BLaER1 treated with 17β-estradiol and CSF1 and Interleukin-3, amounts not matched to agents 10 nM and 100 nM (cell line): Measurements from ENCODE around the gene HOXA1.

Experiments used
- H3K27ac ChIP-seq, 11 experiments: shearing (Covaris generic); formaldehyde crosslinking; 2 replicates each; pipeline ENCODE4 v1.8.1; 2022
- H3K27me3 ChIP-seq, 11 experiments: shearing (Covaris generic); formaldehyde crosslinking; 2 replicates each; pipeline ENCODE4 v1.8.1; 2022
- H3K36me3 ChIP-seq, 11 experiments: shearing (Covaris generic); formaldehyde crosslinking; 2 replicates each; pipeline ENCODE4 v1.8.1; 2022
- H3K4me1 ChIP-seq, 10 experiments: shearing (Covaris generic); formaldehyde crosslinking; 2 replicates each; pipeline ENCODE4 v1.8.1; 2022
- H3K4me2 ChIP-seq, 11 experiments: shearing (Covaris generic); formaldehyde crosslinking; 2 replicates each; pipeline ENCODE4 v1.8.1; 2022
- H3K4me3 ChIP-seq, 10 experiments: shearing (Covaris generic); formaldehyde crosslinking; 2 replicates each; pipeline ENCODE4 v1.8.1; 2022
- H3K9ac ChIP-seq, 11 experiments: shearing (Covaris generic); formaldehyde crosslinking; 2 replicates each; pipeline ENCODE4 v1.8.1; 2022
- H3K9me3 ChIP-seq, 11 experiments: shearing (Covaris generic); formaldehyde crosslinking; replicated peaks in 1 of 11; 2 replicates each; pipeline ENCODE4 v1.8.1; 2022
- H4K20me1 ChIP-seq, 11 experiments: shearing (Covaris generic); formaldehyde crosslinking; 2 replicates each; pipeline ENCODE4 v1.8.1; 2022
- Cebpa-rat ChIP-seq, 11 experiments: shearing (Covaris generic); IDR thresholded peaks; 2 replicates each; pipeline ENCODE4 v1.8.1; 2022

HOXA1 gene

GRCh38 chr7:27121684-27122076 lies 25.9 kb upstream of the HOXA1 start:
- Histone ChIP-seq H3K4me1 (no peaks in the 10 kb centered on the region), H3K4me3 (no peak overlapping the region), H4K20me1 (no peaks in the 10 kb centered on the region), H3K9me3 (peaks cover 0 to 19% (median 10%) of the 10 kb centered on the region in 11 experiments; a peak in 10 of 22 replicates), H3K27ac (no peak overlapping the region), H3K27me3 (no peaks in the 10 kb centered on the region), H3K4me2 (no peak overlapping the region), H3K36me3 (no peaks in the 10 kb centered on the region), H3K9ac (no peak overlapping the region)
- no peak for TF ChIP-seq Cebpa-rat (IDR thresholded peaks at IDR 0.05)

- Histone ChIP-seq H3K9ac (no peak overlapping the region), H3K27me3 (no peaks in the 10 kb centered on the region), H3K4me2 (no peak overlapping the region), H3K36me3 (no peaks in the 10 kb centered on the region), H3K27ac (no peak overlapping the region), H3K4me1 (no peaks in the 10 kb centered on the region), H3K4me3 (no peak overlapping the region), H4K20me1 (no peaks in the 10 kb centered on the region), H3K9me3 (peaks cover 0 to 16% (median 8%) of the 10 kb centered on the region in 11 experiments; a peak in 10 of 22 replicates)
- TF ChIP-seq Cebpa-rat (IDR thresholded peaks at IDR 0.05): no peak
Observed at GRCh38 chr7:27119412-27119911, 23.7 kb upstream of the HOXA1 start.

GRCh38 chr7:27118580-27118979 lies 22.8 kb upstream of the HOXA1 start:
- H3K4me1 ChIP-seq: no peaks in the 10 kb centered on the region
- no peaks in the 10 kb centered on the region for H3K27me3 ChIP-seq
- H3K36me3 ChIP-seq: no peaks in the 10 kb centered on the region
- H4K20me1 ChIP-seq: no peaks in the 10 kb centered on the region
- H3K4me3 ChIP-seq: no peak overlapping the region
- no peak overlapping the region for H3K27ac ChIP-seq
- H3K9ac ChIP-seq: no peak overlapping the region
- peaks cover 0 to 8% (median 1%) of the 10 kb centered on the region in 11 experiments; a peak in 8 of 22 replicates for H3K9me3 ChIP-seq
- no peak overlapping the region for H3K4me2 ChIP-seq
- no peak for TF ChIP-seq Cebpa-rat (IDR thresholded peaks at IDR 0.05)

- no peaks in the 10 kb centered on the region for H3K4me1 ChIP-seq
- no peak overlapping the region for H3K4me2 ChIP-seq
- no peaks in the 10 kb centered on the region for H4K20me1 ChIP-seq
- H3K9me3 ChIP-seq: peaks cover 0 to 8% (median 0%) of the 10 kb centered on the region in 11 experiments; a peak in 5 of 22 replicates
- TF ChIP-seq Cebpa-rat (IDR thresholded peaks at IDR 0.05): no peak
- no peak overlapping the region for H3K9ac ChIP-seq
- H3K27me3 ChIP-seq: no peaks in the 10 kb centered on the region
- H3K4me3 ChIP-seq: no peak overlapping the region
- H3K36me3 ChIP-seq: no peaks in the 10 kb centered on the region
- no peak overlapping the region for H3K27ac ChIP-seq
Observed at GRCh38 chr7:27117887-27118491, 22.2 kb upstream of the HOXA1 start.

GRCh38 chr7:27116962-27117886 lies 21.4 kb upstream of the HOXA1 start:
- H3K4me2 ChIP-seq: no peak overlapping the region
- no peak overlapping the region for H3K4me3 ChIP-seq
- no peaks in the 10 kb centered on the region for H3K4me1 ChIP-seq
- no peaks in the 10 kb centered on the region for H3K36me3 ChIP-seq
- H3K9me3 ChIP-seq: peaks cover 0 to 6% (median 0%) of the 10 kb centered on the region in 11 experiments; a peak in 3 of 22 replicates
- H4K20me1 ChIP-seq: no peaks in the 10 kb centered on the region
- no peak overlapping the region for H3K9ac ChIP-seq
- no peak for TF ChIP-seq Cebpa-rat (IDR thresholded peaks at IDR 0.05)
- H3K27me3 ChIP-seq: no peaks in the 10 kb centered on the region
- no peak overlapping the region for H3K27ac ChIP-seq

GRCh38 chr7:27116031-27116961 lies 20.5 kb upstream of the HOXA1 start:
- H3K9me3 ChIP-seq: peaks cover 0 to 6% (median 0%) of the 10 kb centered on the region in 11 experiments; a peak in 3 of 22 replicates
- no peak for TF ChIP-seq Cebpa-rat (IDR thresholded peaks at IDR 0.05)
- no peak overlapping the region for H3K4me3 ChIP-seq
- no peak overlapping the region for H3K4me2 ChIP-seq
- H3K27ac ChIP-seq: no peak overlapping the region
- H3K9ac ChIP-seq: no peak overlapping the region
- no peaks in the 10 kb centered on the region for H4K20me1 ChIP-seq
- H3K27me3 ChIP-seq: no peaks in the 10 kb centered on the region
- no peaks in the 10 kb centered on the region for H3K4me1 ChIP-seq
- H3K36me3 ChIP-seq: no peaks in the 10 kb centered on the region

DNA sequence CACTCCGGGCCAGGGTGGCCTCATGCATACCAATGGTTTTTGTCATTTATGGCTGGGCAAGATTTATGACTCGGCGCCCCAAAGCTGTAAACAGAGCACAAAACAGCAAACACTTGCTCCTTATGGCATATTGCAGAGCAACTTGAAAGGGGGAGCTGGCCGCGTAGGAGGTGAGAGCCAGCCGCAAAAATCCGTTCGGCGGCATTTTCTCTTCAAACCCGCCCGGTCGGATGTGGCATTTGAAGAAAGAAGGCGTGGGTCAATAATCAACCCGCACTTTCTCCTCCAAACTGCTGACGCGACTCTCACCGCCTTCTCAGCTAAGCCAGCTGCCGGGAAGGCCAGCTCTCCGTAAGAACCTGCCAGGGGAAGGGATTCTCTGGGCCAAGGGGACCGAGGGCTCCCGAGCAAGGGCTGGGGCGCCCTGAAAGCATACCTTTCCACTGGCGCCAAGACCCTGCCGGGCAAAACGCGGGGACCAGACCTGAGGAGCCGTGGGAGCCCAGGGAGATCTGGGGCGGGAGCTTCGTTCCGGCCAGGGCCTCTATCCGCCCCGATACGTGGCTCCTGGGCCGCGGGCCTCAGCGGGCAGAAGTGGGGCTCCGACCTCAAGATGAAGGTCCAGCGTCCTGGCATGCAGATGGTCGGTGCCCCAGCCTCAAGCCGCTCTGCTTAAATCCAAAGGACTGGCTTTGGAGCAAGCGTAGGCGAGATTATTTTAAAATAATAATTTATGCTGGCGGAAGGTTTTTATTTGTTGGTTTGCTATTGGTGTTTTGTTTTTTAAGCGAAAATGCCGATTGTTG lies 19.6 kb upstream of the HOXA1 start:
- H3K27ac ChIP-seq: no peak overlapping the region
- no peaks in the 10 kb centered on the region for H4K20me1 ChIP-seq
- TF ChIP-seq Cebpa-rat (IDR thresholded peaks at IDR 0.05): no peak
- H3K9me3 ChIP-seq: peaks cover 2 to 14% (median 5%) of the 10 kb centered on the region in 11 experiments; a peak in 17 of 22 replicates
- H3K4me2 ChIP-seq: no peak overlapping the region
- no peak overlapping the region for H3K9ac ChIP-seq
- H3K27me3 ChIP-seq: no peaks in the 10 kb centered on the region
- H3K4me1 ChIP-seq: no peaks in the 10 kb centered on the region
- no peaks in the 10 kb centered on the region for H3K36me3 ChIP-seq
- H3K4me3 ChIP-seq: no peak overlapping the region

DNA sequence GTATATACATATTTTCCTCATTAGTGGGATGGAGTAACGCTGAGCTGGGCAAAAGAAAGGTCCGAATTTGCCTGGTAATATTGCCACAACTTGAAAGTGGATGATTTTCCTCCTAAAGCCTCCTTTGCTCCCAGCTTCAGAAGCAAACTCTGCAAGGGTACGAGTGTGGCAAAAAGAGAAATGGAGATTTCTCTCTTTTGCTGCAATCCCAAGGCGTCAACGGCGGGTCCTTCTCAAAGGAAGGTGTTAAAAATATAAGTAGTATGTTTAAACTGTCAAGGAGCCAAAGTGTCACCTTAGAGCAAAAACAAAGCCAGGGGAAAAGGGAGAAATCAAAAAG lies 19.1 kb upstream of the HOXA1 start:
- Histone ChIP-seq H3K4me2 (no peak overlapping the region), H3K36me3 (no peaks in the 10 kb centered on the region), H3K9me3 (peaks cover 5 to 20% (median 9%) of the 10 kb centered on the region in 11 experiments; a peak in 17 of 22 replicates), H4K20me1 (no peaks in the 10 kb centered on the region), H3K27me3 (no peaks in the 10 kb centered on the region), H3K4me3 (no peak overlapping the region), H3K27ac (no peak overlapping the region), H3K4me1 (no peaks in the 10 kb centered on the region), H3K9ac (no peak overlapping the region)
- TF ChIP-seq Cebpa-rat (IDR thresholded peaks at IDR 0.05): no peak
